Lower leg skin (tissue), 4 donors: ENCODE results near the gene ASIC4. TPM values are rescaled to one million over a fixed set of nuclear protein-coding genes. Genes with fewer than 3 reads are reported as not detected.

Experiments used
- DNase-seq, 2 donors: peaks; one replicate each; pipeline ENCODE4 v3.0.0-alpha.2; 2019; ENCODE audit warnings: low spot score in 2 of 2
- H3K4me3 ChIP-seq: fragments of 200-600 bp; sonication (generic); 2 replicates; pipeline ENCODE4 v1.5.1; 2017; ENCODE audit warnings: mild to moderate bottlenecking, low read depth; ENCODE audit not compliant: poor library complexity, severe bottlenecking
- CTCF ChIP-seq, 3 donors: fragments of 450-650 bp; IDR thresholded peaks; one replicate each; pipeline ENCODE4 v1.5.1; 2016; ENCODE audit warnings: antibody characterized with exemption in 3 of 3, mild to moderate bottlenecking in 3 of 3, moderate library complexity in 2 of 3
- POLR2A ChIP-seq, 2 donors: fragments of 450-650 bp; IDR thresholded peaks; one replicate each; pipeline ENCODE4 v1.6.1; 2016 to 2017; ENCODE audit warnings: antibody characterized with exemption in 2 of 2, mild to moderate bottlenecking in 1 of 2, moderate library complexity in 1 of 2
- WGBS, 2 donors: methylation state at CpG; one replicate each; pipeline ENCODE4 v1.1.5; 2018; 5-methylcytosine and 5-hydroxymethylcytosine counted together
- intact Hi-C: fragments of 100-400 bp; cut with DNase I; formaldehyde crosslinking; loops from one replicate; pipeline ENCODE4 v1.15.0; 2023; ENCODE audit warnings: low total_unique reads
- total RNA-seq, 4 donors: library from RNA; depleted of rRNA; stranded (reverse); fragments of >200 nt; gene quantifications; one replicate each; pipeline ENCODE4 v1.1.0, GENCODE V29; 2016

ASIC4 gene
- total RNA-seq, 4 donors from 2014 or later, result 0.26 TPM; not detected in 3

- no peak for TF ChIP-seq CTCF (IDR thresholded peaks at IDR 0.05)
- TF ChIP-seq POLR2A (IDR thresholded peaks at IDR 0.05), result no peak
- H3K4me3 ChIP-seq, result no peak overlapping the region
- 67 to 87% methylated on average over 13 to 17 of the region's 17 CpGs for WGBS, 2 donors
- DNase-seq, result no peak
- intact Hi-C loops, result no loop called here
Measured at GRCh38 chr2:219482674-219483405, 31.4 kb upstream of the ASIC4 start.

- WGBS, 2 donors, result 18 to 33% methylated on average over 18 to 42 of the region's 58 CpGs
- no peak overlapping the region for H3K4me3 ChIP-seq
- intact Hi-C loops, result no loop called here
- TF ChIP-seq CTCF (IDR thresholded peaks at IDR 0.05) (no peak), POLR2A (IDR thresholded peaks at IDR 0.05) (no peak)
- no peak for DNase-seq
Measured at GRCh38 chr2:219483451-219484342, 30.6 kb upstream of the ASIC4 start.

GRCh38 chr2:219484343-219485200 lies 29.7 kb upstream of the ASIC4 start:
- H3K4me3 ChIP-seq, result no peak overlapping the region
- 4 to 6% methylated on average over 5 to 54 of the region's 89 CpGs for WGBS, 2 donors
- TF ChIP-seq CTCF (IDR thresholded peaks at IDR 0.05) (no peak), POLR2A (IDR thresholded peaks at IDR 0.05) (no peak)

GRCh38 chr2:219485201-219485580 lies 29.1 kb upstream of the ASIC4 start:
- DNase-seq, result no peak
- TF ChIP-seq CTCF (IDR thresholded peaks at IDR 0.05) (no peak), POLR2A (IDR thresholded peaks at IDR 0.05) (no peak)
- H3K4me3 ChIP-seq, result no peak overlapping the region
- 65 to 71% methylated on average over 6 to 12 of the region's 12 CpGs for WGBS, 2 donors
- intact Hi-C loops, result no loop called here

More at GRCh38 chr2:219484343-219485200, 29.7 kb upstream of the ASIC4 start:
- DNase-seq, result no peak
- intact Hi-C loops, result no loop called here

GRCh38 chr2:219486380-219486959 lies 27.8 kb upstream of the ASIC4 start:
- H3K4me3 ChIP-seq, result no peak overlapping the region
- WGBS, 2 donors, result 62 to 69% methylated on average over 7 to 8 of the region's 8 CpGs
- intact Hi-C loops, result no loop called here
- no peak for TF ChIP-seq POLR2A (IDR thresholded peaks at IDR 0.05)
- TF ChIP-seq CTCF (IDR thresholded peaks at IDR 0.05), result no peak
- DNase-seq, result no peak
